SK-N-SH (cell line): ENCODE data around the gene OR52E8. TPM values are rescaled to one million over a fixed set of nuclear protein-coding genes. Genes with fewer than 3 reads are reported as not detected.

ENCODE experiments used
- CTCF ChIA-PET: fragments of 300-600, 350-600 bp; formaldehyde crosslinking; extraction: SDS; loops from one replicate; lab custom pipeline; 2021; lab: Yijun Ruan, JAX
- POLR2A ChIA-PET: fragments of 350-600 bp; sonication (Branson Sonifier 250); formaldehyde crosslinking; extraction: SDS; loops from one replicate; lab custom pipeline; 2020; ENCODE audit warnings: antibody characterized with exemption, inconsistent platforms; lab: Yijun Ruan, JAX
- DNase-seq: peaks from one replicate; pipeline ENCODE4 v3.0.0; 2012
- H2AFZ ChIP-seq: fragments of 200-600 bp; sonication (generic); 2 replicates; pipeline ENCODE4 v1.8.1; 2016; ENCODE audit warnings: antibody characterized with exemption, mild to moderate bottlenecking, low read depth
- H3F3A ChIP-seq: fragments of 200-600 bp; sonication (generic); replicated peaks from 2 replicates; pipeline ENCODE3; 2016; ENCODE audit warnings: antibody characterized with exemption, mild to moderate bottlenecking; ENCODE audit not compliant: insufficient read depth
- H3K27ac ChIP-seq, 2 experiments: fragments of 200-500 bp in 1 of 2; fragments of 200-600 bp in 1 of 2; sonication (Bioruptor generic) in 1 of 2; sonication (generic), shearing (Covaris generic) in 1 of 2; 2 replicates each; pipeline versions ENCODE4 v1.5.1 to v1.6.1; 2014 to 2016; ENCODE audit warnings: low read depth in 2 of 2, inconsistent platforms in 1 of 2, low read length in 1 of 2, mild to moderate bottlenecking in 1 of 2, mixed read lengths in 1 of 2
- H3K27me3 ChIP-seq: fragments of 200-600 bp; sonication (generic), shearing (Covaris generic); 2 replicates; pipeline ENCODE4 v1.6.1; 2016; ENCODE audit warnings: mixed run types; ENCODE audit not compliant: insufficient read depth
- H3K36me3 ChIP-seq, 2 experiments: fragments of 200-500 bp in 1 of 2; fragments of 200-600 bp in 1 of 2; sonication (Bioruptor generic) in 1 of 2; sonication (generic) in 1 of 2; replicated peaks in 1 of 2; 2 replicates each; pipeline versions ENCODE3 to v1.5.1; 2014 to 2016; ENCODE audit warnings: low read length in 1 of 2, mild to moderate bottlenecking in 1 of 2; ENCODE audit not compliant: insufficient read depth in 2 of 2, control insufficient read depth in 1 of 2
- H3K4me1 ChIP-seq, 2 experiments: fragments of 200-500 bp in 1 of 2; fragments of 200-600 bp in 1 of 2; sonication (Bioruptor generic) in 1 of 2; sonication (generic), shearing (Covaris generic) in 1 of 2; 2 replicates each; pipeline versions ENCODE4 v1.5.1 to v1.6.1; 2014 to 2016; ENCODE audit warnings: low read depth in 1 of 2, low read length in 1 of 2, mixed run types in 1 of 2; ENCODE audit not compliant: insufficient read depth in 2 of 2, control insufficient read depth in 1 of 2
- H3K4me2 ChIP-seq: fragments of 200-600 bp; sonication (generic), shearing (Covaris generic); 2 replicates; pipeline ENCODE4 v1.6.1; 2017; ENCODE audit warnings: mixed run types
- H3K4me3 ChIP-seq, 2 experiments: fragments of 200-500 bp in 1 of 2; fragments of 200-600 bp in 1 of 2; sonication (Bioruptor generic) in 1 of 2; sonication (generic), shearing (Covaris generic) in 1 of 2; 2 replicates each; pipeline versions ENCODE4 v1.5.1 to v1.8.1; 2014 to 2016; ENCODE audit warnings: low read depth in 2 of 2, inconsistent platforms in 1 of 2, low read length in 1 of 2, mild to moderate bottlenecking in 1 of 2, mixed read lengths in 1 of 2, moderate library complexity in 1 of 2
- H3K79me2 ChIP-seq: fragments of 200-600 bp; sonication (generic); 2 replicates; pipeline ENCODE4 v1.8.1; 2017; ENCODE audit warnings: mild to moderate bottlenecking; ENCODE audit not compliant: insufficient read depth
- H3K9ac ChIP-seq: fragments of 200-600 bp; sonication (generic); 2 replicates; pipeline ENCODE4 v1.6.1; 2017; ENCODE audit warnings: mixed run types
- H3K9me2 ChIP-seq: fragments of 200-600 bp; sonication (generic); 2 replicates; pipeline ENCODE4 v1.6.1; 2017; ENCODE audit warnings: mixed run types
- H3K9me3 ChIP-seq: fragments of 200-600 bp; sonication (generic); 2 replicates; pipeline ENCODE4 v1.6.1; 2017; ENCODE audit warnings: mixed run types, mild to moderate bottlenecking, moderate library complexity
- H4K20me1 ChIP-seq: fragments of 200-600 bp; sonication (generic); 2 replicates; pipeline ENCODE4 v1.6.1; 2017; ENCODE audit warnings: mild to moderate bottlenecking, mixed run types; ENCODE audit not compliant: insufficient read depth
- SIN3A ChIP-seq: IDR thresholded peaks from 2 replicates; pipeline ENCODE4 v1.6.1; 2012; ENCODE audit warnings: low read depth, mild to moderate bottlenecking, low read length, moderate library complexity, borderline replicate concordance
- WGBS: methylation state at CpG from one replicate; pipeline ENCODE4 v1.1.6; 2017; ENCODE audit warnings: low lambda C conversion rate; 5-methylcytosine and 5-hydroxymethylcytosine counted together
- polyA plus RNA-seq, 3 experiments: library from polyadenylated mRNA; depleted of rRNA; stranded (reverse); fragments of >200 nt; gene quantifications; 2 replicates each; pipeline ENCODE4 v1.2.3, GENCODE V29; 2012

OR52E8 gene
- polyA plus RNA-seq, 1 of the 3 experiments (the other 2 are of a cell fraction), result not detected

DNA sequence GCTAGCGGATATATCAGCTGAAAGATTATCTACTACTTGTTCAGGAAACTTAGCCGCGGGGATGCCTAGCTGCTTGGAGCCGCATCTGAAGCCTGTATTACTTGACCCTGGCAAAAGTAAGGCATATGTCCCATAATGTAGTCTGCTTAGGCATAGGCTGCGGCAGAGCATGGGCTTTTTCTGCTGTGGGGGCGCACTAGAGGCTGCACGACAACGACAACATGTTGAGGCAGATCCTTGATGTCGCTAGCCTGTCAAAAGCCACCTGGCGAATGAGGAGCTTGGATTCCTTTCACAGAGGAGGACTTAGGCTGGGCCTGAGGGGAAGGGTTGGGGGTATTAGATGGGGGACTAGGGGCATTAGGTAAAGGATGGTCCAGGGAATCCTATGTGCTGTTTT, 49.9 kb downstream of the OR52E8 start:
- no peaks in the 10 kb centered on the region for H4K20me1 ChIP-seq
- H3K79me2 ChIP-seq, result no peaks in the 10 kb centered on the region
- H3K4me2 ChIP-seq, result no peak overlapping the region
- H3K27me3 ChIP-seq, result peaks cover 38% of the 10 kb centered on the region; the same call in 1 of the 2 replicates
- no peak for TF ChIP-seq SIN3A
- peaks cover 0 to 4% of the 10 kb centered on the region in 2 experiments; a peak in 1 of 4 replicates for H3K4me1 ChIP-seq
- ChIA-PET POLR2A (no interaction called here), CTCF (interaction anchor here (0.7 to 1.4 kb wide), 2 partner anchors 185 to 332 kb away, joined by 4 read pairs; no protein-coding TSS in a partner anchor)
- H2AFZ ChIP-seq, result no peak overlapping the region
- 34% methylated on average over 8 of the region's 10 CpGs for WGBS
- no peaks in the 10 kb centered on the region for H3K9me2 ChIP-seq
- no peak for DNase-seq
- H3K9me3 ChIP-seq, result no peaks in the 10 kb centered on the region
- no peak overlapping the region for H3K9ac ChIP-seq
- H3K27ac ChIP-seq, result no peak overlapping the region
- no peaks in the 10 kb centered on the region for H3F3A ChIP-seq
- no peaks in the 10 kb centered on the region for H3K36me3 ChIP-seq
- H3K4me3 ChIP-seq, result no peak overlapping the region

Other genes starting within 250 kb of the OR52E8 start
- 3.2 and 4.6 TPM in 2 replicates for gene TRIM34, start 232.7 kb downstream of the OR52E8 start, polyA plus RNA-seq (2012; rRNA removed)
- 22.9 and 29.4 TPM in 2 replicates for gene TRIM5, start 172.6 kb downstream of the OR52E8 start, polyA plus RNA-seq (2012; rRNA removed)
- 47.1 and 80.4 TPM in 2 replicates for gene TRIM22, start 167.9 kb downstream of the OR52E8 start, polyA plus RNA-seq (2012; rRNA removed)
- gene OR56B1, start 121.2 kb downstream of the OR52E8 start, polyA plus RNA-seq (2012; rRNA removed), result not detected in 2 replicates
- 0.10 TPM in 1 of 2 replicates, not detected in the other for gene OR52N4, start 103.4 kb downstream of the OR52E8 start, polyA plus RNA-seq (2012; rRNA removed)
- gene OR52N5, start 74.3 kb downstream of the OR52E8 start, polyA plus RNA-seq (2012; rRNA removed), result not detected in 2 replicates
- gene OR52N1, start 66.4 kb downstream of the OR52E8 start, polyA plus RNA-seq (2012; rRNA removed), result not detected in 2 replicates
- not detected in 2 replicates for gene OR52N2, start 48.8 kb downstream of the OR52E8 start, polyA plus RNA-seq (2012; rRNA removed)
- gene OR52E6, start 15.8 kb downstream of the OR52E8 start, polyA plus RNA-seq (2012; rRNA removed), result not detected in 2 replicates
- gene OR52E4, start 22.9 kb upstream of the OR52E8 start, polyA plus RNA-seq (2012; rRNA removed), result not detected in 2 replicates
- gene OR52E5, start 35.5 kb upstream of the OR52E8 start, polyA plus RNA-seq (2012; rRNA removed), result not detected in 2 replicates
- gene OR56A3, start 84.6 kb upstream of the OR52E8 start, polyA plus RNA-seq (2012; rRNA removed), result not detected in 2 replicates
- not detected in 2 replicates for gene OR56A5, start 110.8 kb upstream of the OR52E8 start, polyA plus RNA-seq (2012; rRNA removed)
- not detected in 2 replicates for gene OR52L1, start 129.3 kb upstream of the OR52E8 start, polyA plus RNA-seq (2012; rRNA removed)
- not detected in 2 replicates for gene OR56A4, start 149.3 kb upstream of the OR52E8 start, polyA plus RNA-seq (2012; rRNA removed)
- not detected in 2 replicates for gene OR56A1, start 173.1 kb upstream of the OR52E8 start, polyA plus RNA-seq (2012; rRNA removed)
- not detected in 2 replicates for gene OR56B4, start 250.0 kb upstream of the OR52E8 start, polyA plus RNA-seq (2012; rRNA removed)